ENCODE data around the gene GPR37.

The GPR37 gene

GRCh38 chr7:124720195-124720594 is 45.4 kb downstream of the GPR37 start:
- no peaks in the 10 kb centered on the region for H3K9me3 ChIP-seq (ENCODE audit: low read length)
- no peaks in the 10 kb centered on the region for H4K20me1 ChIP-seq (ENCODE audit: insufficient read depth, low read length)
- H3K36me3 ChIP-seq (ENCODE audit: insufficient read depth, low read length): no peaks in the 10 kb centered on the region
- no peak overlapping the region for H3K4me3 ChIP-seq (ENCODE audit: low read depth, low read length, poor library complexity, severe bottlenecking)
- no peaks in the 10 kb centered on the region for H3K4me1 ChIP-seq (ENCODE audit: insufficient read depth, low read length, severe bottlenecking)
- no peak overlapping the region for H3K27ac ChIP-seq (ENCODE audit: low read depth, low read length, poor library complexity, severe bottlenecking)
- H3F3A ChIP-seq (ENCODE audit: insufficient read depth, low read length): no peaks in the 10 kb centered on the region
- no peak overlapping the region for H3K4me2 ChIP-seq (ENCODE audit: low read length)
- TF ChIP-seq EZH2 (IDR thresholded peaks at IDR 0.05; ENCODE audit: borderline replicate concordance, low read length) (no peak), CTCF (IDR thresholded peaks at IDR 0.05; ENCODE audit: low read length) (no peak)
- no peak overlapping the region for H2AFZ ChIP-seq (ENCODE audit: low read length)
- H3K9ac ChIP-seq (ENCODE audit: low read length): no peak overlapping the region
- H3K79me2 ChIP-seq (ENCODE audit: insufficient read depth, low read length): no peaks in the 10 kb centered on the region
- H3K9me2 ChIP-seq (ENCODE audit: low read depth, low read length): no peaks in the 10 kb centered on the region
- no peaks in the 10 kb centered on the region for H3K27me3 ChIP-seq (ENCODE audit: insufficient read depth, low read length)

- Histone ChIP-seq H3K36me3 (ENCODE audit: insufficient read depth, low read length) (no peaks in the 10 kb centered on the region), H3K4me1 (ENCODE audit: insufficient read depth, low read length, severe bottlenecking) (no peaks in the 10 kb centered on the region), H3K9ac (ENCODE audit: low read length) (no peak overlapping the region), H3K4me2 (ENCODE audit: low read length) (no peak overlapping the region), H3K27ac (ENCODE audit: low read depth, low read length, poor library complexity, severe bottlenecking) (no peak overlapping the region), H2AFZ (ENCODE audit: low read length) (no peak overlapping the region), H3K79me2 (ENCODE audit: insufficient read depth, low read length) (no peaks in the 10 kb centered on the region), H3K9me2 (ENCODE audit: low read depth, low read length) (no peaks in the 10 kb centered on the region), H3K4me3 (ENCODE audit: low read depth, low read length, poor library complexity, severe bottlenecking) (no peak overlapping the region), H3K27me3 (ENCODE audit: insufficient read depth, low read length) (no peaks in the 10 kb centered on the region), H4K20me1 (ENCODE audit: insufficient read depth, low read length) (no peaks in the 10 kb centered on the region), H3K9me3 (ENCODE audit: low read length) (no peaks in the 10 kb centered on the region), H3F3A (ENCODE audit: insufficient read depth, low read length) (no peaks in the 10 kb centered on the region)
- no peak for TF ChIP-seq EZH2 (IDR thresholded peaks at IDR 0.05; ENCODE audit: borderline replicate concordance, low read length)
- TF ChIP-seq CTCF (IDR thresholded peaks at IDR 0.05; ENCODE audit: low read length): no peak
These were observed 47.4 kb downstream of the GPR37 start for GRCh38 chr7:124718032-124718766.

- Histone ChIP-seq H2AFZ (ENCODE audit: low read length) (no peak overlapping the region), H3K27ac (ENCODE audit: low read depth, low read length, poor library complexity, severe bottlenecking) (no peak overlapping the region), H3K9me3 (ENCODE audit: low read length) (no peaks in the 10 kb centered on the region), H3K36me3 (ENCODE audit: insufficient read depth, low read length) (no peaks in the 10 kb centered on the region), H3K9ac (ENCODE audit: low read length) (no peak overlapping the region), H3K9me2 (ENCODE audit: low read depth, low read length) (no peaks in the 10 kb centered on the region), H3K4me3 (ENCODE audit: low read depth, low read length, poor library complexity, severe bottlenecking) (no peak overlapping the region), H3K79me2 (ENCODE audit: insufficient read depth, low read length) (no peaks in the 10 kb centered on the region), H4K20me1 (ENCODE audit: insufficient read depth, low read length) (no peaks in the 10 kb centered on the region), H3K27me3 (ENCODE audit: insufficient read depth, low read length) (no peaks in the 10 kb centered on the region), H3K4me2 (ENCODE audit: low read length) (no peak overlapping the region), H3F3A (ENCODE audit: insufficient read depth, low read length) (no peaks in the 10 kb centered on the region), H3K4me1 (ENCODE audit: insufficient read depth, low read length, severe bottlenecking) (no peaks in the 10 kb centered on the region)
- no peak for TF ChIP-seq EZH2 (IDR thresholded peaks at IDR 0.05; ENCODE audit: borderline replicate concordance, low read length)
- no peak for TF ChIP-seq CTCF (IDR thresholded peaks at IDR 0.05; ENCODE audit: low read length)
These were observed 48.7 kb downstream of the GPR37 start for GRCh38 chr7:124716894-124717293.

Measured in OCI-LY1 (cell line).